HUDEP-2 (cell line): ENCODE results near the gene HIF1AN.
"Not testable (repeated sequence)": the region's sequence is repeated elsewhere in the genome, so short reads cannot be mapped to it uniquely, and the experiment has no call there.

Source experiments
- DNase-seq, 76 experiments: peaks; one replicate each; lab custom pipeline; 2025; ENCODE audit not compliant: unreplicated experiment in 76 of 76; lab: John Stamatoyannopoulos, UW

The HIF1AN gene

DNA sequence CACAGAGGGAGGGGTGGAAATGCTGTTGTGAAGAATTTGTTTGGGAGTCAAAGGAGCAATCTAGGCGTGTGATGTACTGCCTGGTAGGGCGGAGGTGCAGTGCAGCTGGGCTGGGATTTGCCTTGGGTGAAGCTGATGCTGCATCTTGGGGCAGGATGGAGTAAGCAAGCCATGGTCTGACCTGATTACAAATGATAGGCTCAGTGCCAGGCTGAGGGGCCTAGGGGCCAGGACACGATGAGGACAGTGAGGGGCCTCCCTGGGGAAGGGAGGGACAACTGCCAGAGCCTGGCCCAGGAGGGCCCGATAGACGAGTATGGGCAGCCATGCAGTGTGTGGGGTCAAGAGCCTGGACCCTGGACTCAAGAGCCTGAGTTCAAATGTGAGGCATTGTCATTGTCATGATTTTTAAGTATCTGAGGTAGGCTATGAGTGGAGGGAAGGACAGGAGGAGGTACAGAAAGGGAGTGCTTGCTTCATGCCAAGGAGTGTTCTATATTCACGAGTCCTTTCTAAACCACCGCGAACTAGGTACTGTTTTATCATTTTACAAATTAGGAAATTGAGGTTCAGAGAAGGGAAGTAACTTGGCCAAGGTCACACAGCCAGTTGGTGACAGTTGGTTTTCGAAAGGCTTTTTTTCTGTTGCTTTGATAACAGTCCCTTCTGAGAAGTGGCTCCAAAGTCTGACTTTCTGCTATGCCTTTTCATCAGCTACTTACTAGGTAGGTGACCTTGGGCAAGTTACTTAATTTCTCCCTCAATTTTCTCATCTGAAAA, 29.7 kb downstream of the HIF1AN start:
- peak in 1 of 76 experiments; percentile 10 for DNase-seq

- no peak for DNase-seq
Measured at GRCh38 chr10:100566561-100566960, 30.8 kb downstream of the HIF1AN start.

DNA sequence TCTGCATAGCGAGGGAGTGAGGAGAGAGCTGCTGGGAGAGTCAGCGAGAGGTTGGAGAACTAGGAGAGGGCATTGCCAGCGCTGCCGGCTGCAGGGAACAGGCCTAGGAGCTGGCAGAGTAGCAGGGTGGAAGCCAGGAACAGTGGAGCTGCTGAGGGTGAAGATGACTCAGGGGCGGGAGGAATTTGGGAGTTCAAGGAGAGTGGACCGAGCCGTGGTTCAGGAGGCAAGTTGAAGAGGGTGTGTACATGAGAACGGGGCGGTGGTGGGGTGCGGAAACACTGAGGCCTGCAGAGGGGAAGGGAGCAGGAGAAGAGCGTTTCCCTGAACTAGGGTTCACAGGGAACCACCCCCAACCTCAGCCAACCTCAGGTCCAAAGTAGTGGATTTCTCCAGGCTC, 31.5 kb downstream of the HIF1AN start:
- no peak for DNase-seq

DNA sequence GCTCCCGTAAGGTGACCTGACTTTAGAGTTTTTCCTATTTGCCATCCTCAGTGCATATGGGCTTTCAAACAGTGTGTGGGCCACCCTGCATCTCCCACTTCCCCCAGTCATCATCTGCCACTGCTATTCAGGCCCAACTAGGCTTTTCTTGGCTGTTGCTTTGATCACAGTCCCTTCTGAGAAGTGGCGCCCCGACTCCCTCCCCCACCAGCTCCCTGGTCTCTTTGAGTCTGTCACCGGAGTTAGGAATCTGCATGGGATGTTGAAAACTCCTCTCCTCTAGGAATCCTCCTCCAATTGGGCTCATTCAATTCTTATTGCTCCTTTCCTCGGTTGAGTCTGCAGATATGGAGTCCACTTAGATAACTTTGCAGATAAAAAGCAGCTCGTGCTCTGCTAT, 32.1 kb downstream of the HIF1AN start:
- no peak for DNase-seq

DNA sequence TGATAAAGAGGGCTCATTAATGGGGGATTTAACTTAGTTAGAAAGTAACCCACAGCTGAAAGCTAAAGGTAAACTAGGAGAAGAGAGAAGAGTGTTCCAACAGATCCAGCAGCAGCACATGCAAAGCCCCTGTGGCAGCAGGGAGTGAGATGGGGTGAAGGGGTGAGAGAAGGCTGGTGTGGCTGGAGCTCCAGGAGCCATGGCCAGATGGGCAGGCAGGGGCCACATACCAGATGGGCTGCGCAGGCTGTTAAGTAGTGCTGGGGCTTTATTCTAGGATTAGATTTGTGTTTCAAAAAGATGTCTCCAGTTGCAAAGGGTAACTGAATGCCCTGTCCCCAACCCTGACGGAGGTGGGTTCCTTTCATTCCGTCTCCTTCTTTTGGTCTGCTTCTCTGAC, 33.2 kb downstream of the HIF1AN start:
- no peak for DNase-seq

DNA sequence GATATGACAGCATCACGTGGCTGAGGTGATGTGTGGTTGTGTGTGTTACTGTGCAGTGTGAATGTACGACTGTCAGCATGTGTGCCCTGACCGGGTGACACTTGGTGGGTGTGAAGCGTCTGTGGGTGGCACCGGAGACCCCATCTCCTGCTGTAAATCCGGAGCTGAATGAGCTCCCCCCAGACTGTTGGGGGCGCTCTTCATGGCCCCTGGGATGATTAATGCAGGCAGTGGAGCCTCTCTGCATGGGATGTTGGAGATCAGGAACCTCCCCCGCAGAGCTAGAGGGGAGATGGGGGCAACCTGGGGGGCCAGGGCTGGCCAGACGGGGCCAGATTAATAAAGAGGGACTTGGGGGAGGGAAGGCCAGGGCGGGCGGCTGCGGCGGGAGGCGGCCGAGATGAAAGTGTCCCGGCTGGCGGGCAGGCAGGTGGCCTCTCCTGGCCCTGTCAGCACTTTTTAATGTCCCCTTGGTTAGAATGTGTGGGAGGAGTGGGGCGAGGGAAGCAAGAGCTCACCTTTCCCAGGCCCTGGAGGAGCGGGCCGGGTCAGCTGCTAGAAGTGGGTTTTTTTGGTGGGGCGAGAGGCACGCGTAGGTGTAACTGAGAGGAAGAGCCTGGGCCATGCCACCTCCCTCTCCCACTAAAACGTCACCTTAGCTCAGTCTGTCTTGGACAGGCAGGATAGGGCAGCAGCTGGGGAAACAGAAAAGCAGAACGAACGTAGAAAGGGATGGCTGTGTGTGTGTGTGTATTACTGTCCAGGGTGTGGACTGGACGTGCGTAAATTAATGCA, 34.1 kb downstream of the HIF1AN start:
- no peak for DNase-seq

GRCh38 chr10:100570506-100570905, 34.8 kb downstream of the HIF1AN start:
- DNase-seq: peak in 2 of 76 experiments; percentile 5 to 10

- no peak for DNase-seq
Measured at GRCh38 chr10:100571084-100571856, 35.5 kb downstream of the HIF1AN start.

GRCh38 chr10:100575146-100575545, 39.4 kb downstream of the HIF1AN start:
- DNase-seq: not testable (repeated sequence)

- no peak for DNase-seq
Measured at GRCh38 chr10:100575585-100576281, 40.0 kb downstream of the HIF1AN start.

DNA sequence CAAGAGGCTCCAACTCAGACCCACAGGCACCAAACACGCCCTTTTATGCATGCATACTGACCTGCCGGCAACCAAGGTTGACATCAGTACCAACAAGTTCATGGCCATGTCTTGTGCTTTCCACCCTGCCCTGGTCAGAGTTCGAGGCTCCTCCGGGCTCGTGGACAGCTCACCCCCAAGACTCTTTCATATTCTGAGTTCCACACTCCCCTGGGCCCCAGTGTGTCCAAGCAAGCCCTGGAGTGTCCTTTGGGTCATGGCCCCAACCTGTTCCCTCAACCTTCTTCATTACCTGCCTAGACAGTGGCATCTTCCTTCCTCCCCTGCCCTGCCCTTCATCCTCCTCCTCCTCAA, 40.5 kb downstream of the HIF1AN start:
- DNase-seq: no peak

GRCh38 chr10:100579261-100580090, 43.7 kb downstream of the HIF1AN start:
- no peak for DNase-seq

GRCh38 chr10:100586959-100587358, 51.2 kb downstream of the HIF1AN start:
- no peak for DNase-seq

DNA sequence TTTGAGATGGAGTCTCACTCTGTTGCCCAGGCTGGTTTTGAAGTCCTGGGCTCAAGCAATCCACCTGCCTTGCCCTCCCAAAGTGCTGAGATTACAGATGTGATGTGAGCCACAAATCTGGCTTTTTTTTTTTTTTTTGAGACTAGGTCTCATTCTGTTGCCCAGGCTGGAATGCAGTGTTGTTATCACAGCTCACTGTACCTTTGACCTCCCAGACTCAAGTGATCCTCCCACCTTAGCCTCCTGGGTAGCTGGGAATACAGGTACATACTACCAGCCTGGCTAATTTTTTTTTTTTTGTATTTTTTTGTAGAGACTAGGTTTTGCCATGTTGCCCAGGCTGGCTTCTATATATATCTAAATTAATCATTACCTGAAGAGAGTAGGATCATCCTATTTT, 62.4 kb downstream of the HIF1AN start:
- DNase-seq: no peak

GRCh38 chr10:100600218-100600617, 64.5 kb downstream of the HIF1AN start:
- no peak for DNase-seq

DNA sequence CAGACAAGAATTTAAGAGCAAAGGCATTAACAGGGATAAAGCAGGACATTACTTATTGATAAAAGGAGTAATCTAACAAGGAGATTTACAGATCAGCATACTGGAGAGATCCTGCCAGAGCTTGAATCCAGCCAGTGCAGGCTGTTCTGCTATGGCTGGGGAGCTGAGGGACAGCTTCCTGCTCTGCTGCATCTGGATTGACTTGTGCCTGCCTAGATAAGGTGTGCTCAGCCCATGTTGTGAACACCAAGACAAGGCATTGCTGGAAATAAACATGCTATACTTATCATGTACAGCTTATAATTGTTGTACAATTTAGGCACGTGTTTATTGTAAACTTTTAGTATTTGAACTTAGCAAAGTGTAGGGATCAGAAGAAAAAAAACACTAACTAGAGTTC, 71.7 kb downstream of the HIF1AN start:
- DNase-seq: no peak
